A549 (cell line): Measurements from ENCODE around the gene CEP112.

Experiments used
- CHD4 ChIP-seq: fragments of 200-600 bp; sonication (generic); IDR thresholded peaks from 2 replicates; pipeline ENCODE4 v1.6.1; 2016; ENCODE audit warnings: antibody characterized with exemption, mild to moderate bottlenecking, borderline replicate concordance
- EP300 ChIP-seq, 2 experiments: fragments of >200 bp; sonication (Bioruptor Twin); formaldehyde crosslinking; IDR thresholded peaks; 2 replicates in 1 of 2; 3 replicates in 1 of 2; pipeline ENCODE4 v1.6.1; 2016 to 2017
- ESRRA ChIP-seq: fragments of 150-350 bp; IDR thresholded peaks from 2 replicates; pipeline ENCODE4 v1.6.1; 2014; ENCODE audit warnings: mild to moderate bottlenecking, low read length, borderline replicate concordance
- JUN ChIP-seq, 2 experiments: fragments of >200 bp; sonication (Bioruptor Twin); formaldehyde crosslinking; IDR thresholded peaks; 2 replicates in 1 of 2; 3 replicates in 1 of 2; pipeline ENCODE4 v1.6.1; 2016 to 2017
- MAFK ChIP-seq: fragments of 450-650 bp; IDR thresholded peaks from 2 replicates; pipeline ENCODE4 v1.6.1; 2014; ENCODE audit not compliant: partially characterized antibody
- POLR2A ChIP-seq: IDR thresholded peaks from 2 replicates; pipeline ENCODE4 v1.6.1; 2012; ENCODE audit warnings: mild to moderate bottlenecking, low read length
- RNF2 ChIP-seq: fragments of 200-600 bp; sonication (generic); IDR thresholded peaks from 2 replicates; pipeline ENCODE4 v1.6.1; 2016; ENCODE audit warnings: low read depth, mild to moderate bottlenecking, antibody characterized with exemption, moderate library complexity, borderline replicate concordance
- SMC3 ChIP-seq: fragments of >200 bp; sonication (Bioruptor Twin); formaldehyde crosslinking; IDR thresholded peaks from 3 replicates; pipeline ENCODE4 v1.6.1; 2018; ENCODE audit warnings: inconsistent platforms
- TF ChIP-seq, protein P1 (sequence below): fragments of >200 bp; sonication (Bioruptor Twin); formaldehyde crosslinking; IDR thresholded peaks from 3 replicates; pipeline ENCODE4 v1.5.1; 2016
- TF ChIP-seq, protein P2 (sequence below): fragments of >200 bp; sonication (Bioruptor Twin); formaldehyde crosslinking; IDR thresholded peaks from 3 replicates; pipeline ENCODE4 v1.6.1; 2016
- TF ChIP-seq, protein P3 (sequence below): IDR thresholded peaks from 2 replicates; pipeline ENCODE4 v1.6.1; 2012
- TF ChIP-seq, protein P4 (sequence below): fragments of 250-450 bp; sonication (Bioruptor Pico); IDR thresholded peaks from 2 replicates; pipeline ENCODE4 v1.5.0; 2021; ENCODE audit warnings: mild to moderate bottlenecking, moderate library complexity, borderline replicate concordance

DNA sequence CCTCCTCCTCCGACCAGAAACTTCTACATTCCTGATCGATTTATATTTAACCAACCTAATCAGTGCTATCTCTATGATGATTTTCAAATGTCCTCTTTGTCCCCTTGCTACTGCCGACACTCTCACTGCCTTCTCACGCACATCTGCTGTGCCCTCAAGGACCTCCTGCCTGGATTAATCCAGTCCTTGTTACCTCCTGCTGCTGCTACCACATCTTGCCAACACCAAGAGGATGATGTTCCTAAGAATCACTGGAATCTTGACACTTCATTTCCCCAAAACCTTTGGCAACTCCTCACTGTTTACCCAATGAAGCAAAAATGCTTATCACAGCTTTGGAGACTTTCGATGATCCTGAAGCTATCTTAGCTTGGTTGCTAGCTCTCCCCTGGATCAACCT is 343.2 kb downstream of the CEP112 start:
- TF ChIP-seq MAFK (no peak), POLR2A (no peak), RNF2 (no peak), CHD4 (no peak), JUN (IDR thresholded peaks at IDR 0.05) (no peak), ESRRA (no peak), EP300 (IDR thresholded peaks at IDR 0.05) (no peak), SMC3 (no peak)
- TF ChIP-seq, protein P1, sequence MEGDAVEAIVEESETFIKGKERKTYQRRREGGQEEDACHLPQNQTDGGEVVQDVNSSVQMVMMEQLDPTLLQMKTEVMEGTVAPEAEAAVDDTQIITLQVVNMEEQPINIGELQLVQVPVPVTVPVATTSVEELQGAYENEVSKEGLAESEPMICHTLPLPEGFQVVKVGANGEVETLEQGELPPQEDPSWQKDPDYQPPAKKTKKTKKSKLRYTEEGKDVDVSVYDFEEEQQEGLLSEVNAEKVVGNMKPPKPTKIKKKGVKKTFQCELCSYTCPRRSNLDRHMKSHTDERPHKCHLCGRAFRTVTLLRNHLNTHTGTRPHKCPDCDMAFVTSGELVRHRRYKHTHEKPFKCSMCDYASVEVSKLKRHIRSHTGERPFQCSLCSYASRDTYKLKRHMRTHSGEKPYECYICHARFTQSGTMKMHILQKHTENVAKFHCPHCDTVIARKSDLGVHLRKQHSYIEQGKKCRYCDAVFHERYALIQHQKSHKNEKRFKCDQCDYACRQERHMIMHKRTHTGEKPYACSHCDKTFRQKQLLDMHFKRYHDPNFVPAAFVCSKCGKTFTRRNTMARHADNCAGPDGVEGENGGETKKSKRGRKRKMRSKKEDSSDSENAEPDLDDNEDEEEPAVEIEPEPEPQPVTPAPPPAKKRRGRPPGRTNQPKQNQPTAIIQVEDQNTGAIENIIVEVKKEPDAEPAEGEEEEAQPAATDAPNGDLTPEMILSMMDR = no peak
- TF ChIP-seq, protein P2, sequence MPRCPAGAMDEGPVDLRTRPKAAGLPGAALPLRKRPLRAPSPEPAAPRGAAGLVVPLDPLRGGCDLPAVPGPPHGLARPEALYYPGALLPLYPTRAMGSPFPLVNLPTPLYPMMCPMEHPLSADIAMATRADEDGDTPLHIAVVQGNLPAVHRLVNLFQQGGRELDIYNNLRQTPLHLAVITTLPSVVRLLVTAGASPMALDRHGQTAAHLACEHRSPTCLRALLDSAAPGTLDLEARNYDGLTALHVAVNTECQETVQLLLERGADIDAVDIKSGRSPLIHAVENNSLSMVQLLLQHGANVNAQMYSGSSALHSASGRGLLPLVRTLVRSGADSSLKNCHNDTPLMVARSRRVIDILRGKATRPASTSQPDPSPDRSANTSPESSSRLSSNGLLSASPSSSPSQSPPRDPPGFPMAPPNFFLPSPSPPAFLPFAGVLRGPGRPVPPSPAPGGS = no peak
- TF ChIP-seq, protein P3, sequence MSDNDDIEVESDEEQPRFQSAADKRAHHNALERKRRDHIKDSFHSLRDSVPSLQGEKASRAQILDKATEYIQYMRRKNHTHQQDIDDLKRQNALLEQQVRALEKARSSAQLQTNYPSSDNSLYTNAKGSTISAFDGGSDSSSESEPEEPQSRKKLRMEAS = no peak
- TF ChIP-seq, protein P4, sequence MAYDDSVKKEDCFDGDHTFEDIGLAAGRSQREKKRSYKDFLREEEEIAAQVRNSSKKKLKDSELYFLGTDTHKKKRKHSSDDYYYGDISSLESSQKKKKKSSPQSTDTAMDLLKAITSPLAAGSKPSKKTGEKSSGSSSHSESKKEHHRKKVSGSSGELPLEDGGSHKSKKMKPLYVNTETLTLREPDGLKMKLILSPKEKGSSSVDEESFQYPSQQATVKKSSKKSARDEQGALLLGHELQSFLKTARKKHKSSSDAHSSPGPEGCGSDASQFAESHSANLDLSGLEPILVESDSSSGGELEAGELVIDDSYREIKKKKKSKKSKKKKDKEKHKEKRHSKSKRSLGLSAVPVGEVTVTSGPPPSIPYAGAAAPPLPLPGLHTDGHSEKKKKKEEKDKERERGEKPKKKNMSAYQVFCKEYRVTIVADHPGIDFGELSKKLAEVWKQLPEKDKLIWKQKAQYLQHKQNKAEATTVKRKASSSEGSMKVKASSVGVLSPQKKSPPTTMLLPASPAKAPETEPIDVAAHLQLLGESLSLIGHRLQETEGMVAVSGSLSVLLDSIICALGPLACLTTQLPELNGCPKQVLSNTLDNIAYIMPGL (CRISPR knock-in tag) = no peak
